Measurements from ENCODE around the gene TCF4. TPM values are rescaled to one million over a fixed set of nuclear protein-coding genes. Genes with fewer than 3 reads are reported as not detected.

The TCF4 gene
- total RNA-seq, 1 donor from 2014 or later = 205 TPM

DNA sequence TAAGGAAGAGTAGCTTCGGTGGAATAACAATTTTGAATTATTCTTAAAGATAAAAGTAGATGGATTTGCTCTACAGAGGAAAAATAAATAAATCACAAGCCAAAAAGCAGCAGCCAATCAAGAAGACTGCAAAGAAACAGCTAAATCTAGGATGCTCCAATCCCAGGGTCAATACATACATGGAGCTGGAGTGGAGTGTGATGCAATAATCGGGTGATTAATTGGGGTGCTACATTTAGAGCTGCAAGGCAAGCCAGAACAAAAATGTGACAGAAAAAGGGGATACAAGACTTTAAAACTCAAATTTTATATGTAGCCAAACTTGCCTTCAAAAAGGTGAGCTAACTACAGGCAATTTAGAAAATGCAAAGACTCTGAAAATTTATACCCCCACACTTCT lies 215.8 kb downstream of the TCF4 start:
- Histone ChIP-seq H3K9ac (ENCODE audit: low read depth in 1 of 3, low read length in 3 of 3) (no peak overlapping the region), H3K36me3 (ENCODE audit: control insufficient read depth in 3 of 3, insufficient read depth in 3 of 3, low read length in 3 of 3) (no peaks in the 10 kb centered on the region), H3K9me3 (ENCODE audit: control insufficient read depth in 3 of 3, low read length in 3 of 3) (no peaks in the 10 kb centered on the region), H3K4me3 (ENCODE audit: low read length in 3 of 3) (no peak overlapping the region), H3K27ac (ENCODE audit: low read depth, low read length) (no peak overlapping the region), H3K4me1 (ENCODE audit: control insufficient read depth in 3 of 3, insufficient read depth in 3 of 3, low read length in 3 of 3) (peaks cover 0 to 3% (median 0%) of the 10 kb centered on the region in 3 donors), H3K27me3 (ENCODE audit: control insufficient read depth in 3 of 3, insufficient read depth in 3 of 3, low read length in 3 of 3) (no peaks in the 10 kb centered on the region)

DNA sequence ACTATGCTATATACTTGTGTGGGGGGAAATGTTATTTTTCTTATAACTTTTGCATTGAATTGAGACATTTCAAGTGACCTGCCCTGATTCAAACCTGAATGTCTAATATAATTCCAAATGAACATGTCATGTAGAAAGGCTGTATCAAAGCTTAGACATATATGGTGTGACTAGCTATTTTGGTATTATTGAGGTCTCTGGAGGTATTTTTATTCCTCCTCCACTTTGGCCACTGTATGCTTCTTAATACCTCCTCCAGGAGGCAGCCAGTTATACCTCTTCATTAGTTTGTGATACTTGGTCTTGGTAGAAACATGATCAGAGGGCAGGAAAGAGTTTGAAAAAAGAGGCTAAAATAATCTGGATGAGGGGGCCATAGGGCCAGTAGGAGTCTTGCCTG lies 217.1 kb downstream of the TCF4 start:
- Histone ChIP-seq H3K4me1 (ENCODE audit: control insufficient read depth in 3 of 3, insufficient read depth in 3 of 3, low read length in 3 of 3) (peaks cover 0 to 3% (median 0%) of the 10 kb centered on the region in 3 donors), H3K9me3 (ENCODE audit: control insufficient read depth in 3 of 3, low read length in 3 of 3) (no peaks in the 10 kb centered on the region), H3K27me3 (ENCODE audit: control insufficient read depth in 3 of 3, insufficient read depth in 3 of 3, low read length in 3 of 3) (no peaks in the 10 kb centered on the region), H3K36me3 (ENCODE audit: control insufficient read depth in 3 of 3, insufficient read depth in 3 of 3, low read length in 3 of 3) (no peaks in the 10 kb centered on the region), H3K27ac (ENCODE audit: low read depth, low read length) (no peak overlapping the region), H3K4me3 (ENCODE audit: low read length in 3 of 3) (no peak overlapping the region), H3K9ac (ENCODE audit: low read depth in 1 of 3, low read length in 3 of 3) (no peak overlapping the region)

DNA sequence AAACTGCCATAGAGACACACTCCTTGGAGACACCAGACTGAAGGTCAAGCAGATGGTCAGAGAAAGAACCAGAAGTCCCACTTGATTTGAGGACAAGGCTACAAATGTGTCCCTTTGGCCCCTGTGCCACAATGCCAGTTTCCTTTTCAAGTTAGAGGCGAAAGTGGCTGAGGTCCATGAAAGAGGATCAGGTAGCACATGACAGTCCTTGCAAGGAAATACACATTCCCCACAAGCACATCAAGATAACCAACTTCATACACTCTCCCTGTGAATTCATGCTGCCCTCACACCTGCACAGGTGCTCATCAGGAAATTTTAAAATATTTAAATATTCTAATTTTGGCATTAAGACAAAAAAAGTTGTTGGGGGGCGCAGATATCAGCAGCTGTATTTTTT lies 218.6 kb downstream of the TCF4 start:
- no peaks in the 10 kb centered on the region for H3K36me3 ChIP-seq (ENCODE audit: control insufficient read depth in 3 of 3, insufficient read depth in 3 of 3, low read length in 3 of 3)
- H3K27ac ChIP-seq (ENCODE audit: low read depth, low read length) = no peak overlapping the region
- H3K9ac ChIP-seq (ENCODE audit: low read depth in 1 of 3, low read length in 3 of 3) = no peak overlapping the region
- H3K4me1 ChIP-seq (ENCODE audit: control insufficient read depth in 3 of 3, insufficient read depth in 3 of 3, low read length in 3 of 3) = peaks cover 0 to 3% (median 3%) of the 10 kb centered on the region in 3 donors
- H3K27me3 ChIP-seq (ENCODE audit: control insufficient read depth in 3 of 3, insufficient read depth in 3 of 3, low read length in 3 of 3) = no peaks in the 10 kb centered on the region
- H3K4me3 ChIP-seq (ENCODE audit: low read length in 3 of 3) = no peak overlapping the region
- H3K9me3 ChIP-seq (ENCODE audit: control insufficient read depth in 3 of 3, low read length in 3 of 3) = no peaks in the 10 kb centered on the region

DNA sequence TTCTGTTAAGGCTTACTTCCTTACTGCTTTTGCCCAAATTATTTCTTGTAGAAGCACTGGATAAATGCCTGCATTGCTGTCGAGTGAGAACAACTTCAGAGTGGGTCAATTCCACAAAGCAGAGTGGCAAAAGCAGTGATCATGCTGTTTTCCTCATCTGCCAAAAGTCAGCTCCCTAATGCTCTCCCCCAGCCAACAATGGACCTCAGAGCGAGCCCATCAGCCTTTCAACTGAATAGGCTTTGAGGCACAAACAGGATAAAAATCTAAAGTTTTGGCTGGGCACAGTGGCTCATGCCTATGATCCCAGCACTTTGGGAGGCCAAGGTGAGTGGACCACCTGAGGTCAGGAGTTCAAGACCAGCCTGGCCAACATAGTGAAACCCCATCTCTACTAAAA lies 222.7 kb downstream of the TCF4 start:
- H3K27me3 ChIP-seq (ENCODE audit: control insufficient read depth in 3 of 3, insufficient read depth in 3 of 3, low read length in 3 of 3) = no peaks in the 10 kb centered on the region
- no peak overlapping the region for H3K9ac ChIP-seq (ENCODE audit: low read depth in 1 of 3, low read length in 3 of 3)
- no peak overlapping the region for H3K27ac ChIP-seq (ENCODE audit: low read depth, low read length)
- H3K4me3 ChIP-seq (ENCODE audit: low read length in 3 of 3) = no peak overlapping the region
- no peaks in the 10 kb centered on the region for H3K9me3 ChIP-seq (ENCODE audit: control insufficient read depth in 3 of 3, low read length in 3 of 3)
- peaks cover 0 to 3% (median 0%) of the 10 kb centered on the region in 3 donors for H3K4me1 ChIP-seq (ENCODE audit: control insufficient read depth in 3 of 3, insufficient read depth in 3 of 3, low read length in 3 of 3)
- H3K36me3 ChIP-seq (ENCODE audit: control insufficient read depth in 3 of 3, insufficient read depth in 3 of 3, low read length in 3 of 3) = no peaks in the 10 kb centered on the region

DNA sequence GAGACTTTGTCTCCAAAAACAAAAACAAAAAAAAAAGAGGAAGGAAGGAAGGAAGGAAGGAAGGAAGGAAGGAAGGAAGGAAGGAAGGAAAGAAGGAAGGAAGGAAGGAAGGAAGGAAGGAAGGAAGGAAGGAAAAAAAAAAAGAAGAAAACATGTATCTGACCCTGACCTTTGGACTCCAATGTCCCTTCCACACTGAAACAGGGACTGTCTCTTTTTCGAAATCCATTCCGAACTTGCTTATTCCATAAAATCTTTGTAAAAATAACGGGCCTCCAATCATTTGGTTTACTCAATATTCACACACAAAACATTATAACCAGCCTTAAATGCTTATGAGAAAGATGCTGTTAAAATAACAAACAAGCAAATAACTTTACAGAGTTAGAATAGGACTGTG lies 225.7 kb downstream of the TCF4 start:
- Histone ChIP-seq H3K9ac (ENCODE audit: low read depth in 1 of 3, low read length in 3 of 3) (no peak overlapping the region), H3K27me3 (ENCODE audit: control insufficient read depth in 3 of 3, insufficient read depth in 3 of 3, low read length in 3 of 3) (no peaks in the 10 kb centered on the region), H3K9me3 (ENCODE audit: control insufficient read depth in 3 of 3, low read length in 3 of 3) (no peaks in the 10 kb centered on the region), H3K36me3 (ENCODE audit: control insufficient read depth in 3 of 3, insufficient read depth in 3 of 3, low read length in 3 of 3) (no peaks in the 10 kb centered on the region), H3K4me1 (ENCODE audit: control insufficient read depth in 3 of 3, insufficient read depth in 3 of 3, low read length in 3 of 3) (peaks cover 0 to 3% (median 0%) of the 10 kb centered on the region in 3 donors), H3K4me3 (ENCODE audit: low read length in 3 of 3) (no peak overlapping the region), H3K27ac (ENCODE audit: low read depth, low read length) (no peak overlapping the region)

DNA sequence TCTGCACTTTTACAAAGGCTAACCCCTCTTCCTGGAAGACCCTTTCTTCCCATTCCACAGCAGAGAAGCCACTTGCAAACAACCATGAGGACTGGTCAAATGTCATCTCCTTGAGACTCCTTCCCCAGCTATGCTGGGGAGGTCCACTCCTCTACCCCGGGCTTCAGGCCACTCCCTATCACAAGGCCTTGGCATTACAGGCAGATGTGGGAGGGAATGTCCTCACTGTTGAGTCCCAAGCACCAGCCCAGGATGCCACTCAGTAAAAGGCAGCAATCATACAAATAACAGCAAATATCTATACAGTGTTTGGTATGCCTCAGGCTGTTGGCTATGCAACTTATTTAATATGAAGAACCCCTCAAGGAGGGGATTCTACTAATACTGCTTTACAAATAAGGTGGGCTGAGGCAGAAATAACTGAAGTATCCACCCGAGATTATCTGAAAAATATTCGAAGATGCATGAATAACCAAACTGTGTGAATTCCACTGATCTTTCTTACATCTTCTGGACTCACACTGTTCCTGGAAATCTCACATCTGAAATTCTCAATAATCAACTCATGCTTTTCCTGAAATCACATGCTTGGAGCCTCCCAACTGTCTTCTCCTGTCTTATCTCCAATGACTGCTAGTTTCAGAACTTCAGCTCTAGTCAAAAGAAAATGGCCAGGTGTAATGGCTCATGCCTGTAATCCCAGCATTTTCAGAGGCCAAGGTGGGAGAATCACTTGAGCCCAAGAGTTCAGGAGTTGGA lies 226.3 kb downstream of the TCF4 start:
- Histone ChIP-seq H3K9me3 (ENCODE audit: control insufficient read depth in 3 of 3, low read length in 3 of 3) (no peaks in the 10 kb centered on the region), H3K27ac (ENCODE audit: low read depth, low read length) (no peak overlapping the region), H3K9ac (ENCODE audit: low read depth in 1 of 3, low read length in 3 of 3) (no peak overlapping the region), H3K27me3 (ENCODE audit: control insufficient read depth in 3 of 3, insufficient read depth in 3 of 3, low read length in 3 of 3) (no peaks in the 10 kb centered on the region), H3K4me3 (ENCODE audit: low read length in 3 of 3) (no peak overlapping the region), H3K36me3 (ENCODE audit: control insufficient read depth in 3 of 3, insufficient read depth in 3 of 3, low read length in 3 of 3) (no peaks in the 10 kb centered on the region), H3K4me1 (ENCODE audit: control insufficient read depth in 3 of 3, insufficient read depth in 3 of 3, low read length in 3 of 3) (peaks cover 0 to 3% (median 0%) of the 10 kb centered on the region in 3 donors)

DNA sequence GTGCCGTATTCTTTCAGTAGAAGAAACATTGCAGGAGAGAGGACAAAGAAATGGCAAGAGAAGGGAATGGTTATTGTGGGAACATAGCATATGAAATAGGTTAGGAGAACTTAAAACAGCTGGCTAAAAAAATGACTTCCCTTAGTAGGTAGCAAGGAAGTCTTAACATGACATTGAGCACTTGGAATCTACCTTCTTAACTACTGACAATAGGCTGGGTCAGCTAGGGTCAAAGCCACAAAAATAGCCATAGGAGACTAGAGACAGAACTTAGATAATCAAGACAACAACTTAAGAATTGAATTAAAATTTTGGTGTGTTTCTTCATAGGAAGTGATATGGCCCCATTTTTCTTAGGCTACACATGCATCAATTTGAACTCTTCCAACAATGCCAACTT lies 227.9 kb downstream of the TCF4 start:
- Histone ChIP-seq H3K27me3 (ENCODE audit: control insufficient read depth in 3 of 3, insufficient read depth in 3 of 3, low read length in 3 of 3) (no peaks in the 10 kb centered on the region), H3K4me1 (ENCODE audit: control insufficient read depth in 3 of 3, insufficient read depth in 3 of 3, low read length in 3 of 3) (peaks cover 0 to 3% (median 2%) of the 10 kb centered on the region in 3 donors), H3K36me3 (ENCODE audit: control insufficient read depth in 3 of 3, insufficient read depth in 3 of 3, low read length in 3 of 3) (no peaks in the 10 kb centered on the region), H3K9ac (ENCODE audit: low read depth in 1 of 3, low read length in 3 of 3) (no peak overlapping the region), H3K27ac (ENCODE audit: low read depth, low read length) (no peak overlapping the region), H3K9me3 (ENCODE audit: control insufficient read depth in 3 of 3, low read length in 3 of 3) (no peaks in the 10 kb centered on the region), H3K4me3 (ENCODE audit: low read length in 3 of 3) (no peak overlapping the region)

DNA sequence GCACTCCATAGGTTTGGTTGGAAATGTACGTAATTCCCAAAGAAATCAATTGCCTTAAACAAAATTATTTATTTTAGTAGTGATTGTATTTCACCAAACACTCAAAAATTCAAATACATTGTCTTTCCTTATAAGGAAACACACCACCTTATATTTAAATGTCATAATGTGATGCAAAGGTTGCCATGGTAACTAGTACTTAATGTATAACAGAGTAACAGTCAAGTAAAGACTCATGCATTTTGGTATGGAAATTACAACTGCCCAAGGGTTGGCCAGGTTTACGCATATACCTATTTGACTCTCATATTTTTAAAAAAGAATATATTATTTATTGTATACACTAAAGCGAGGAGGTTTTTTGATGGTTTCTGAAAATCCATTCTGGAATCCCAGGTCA lies 231.2 kb downstream of the TCF4 start:
- peaks cover 0 to 11% (median 6%) of the 10 kb centered on the region in 3 donors for H3K4me1 ChIP-seq (ENCODE audit: control insufficient read depth in 3 of 3, insufficient read depth in 3 of 3, low read length in 3 of 3)
- no peak overlapping the region for H3K9ac ChIP-seq (ENCODE audit: low read depth in 1 of 3, low read length in 3 of 3)
- H3K27ac ChIP-seq (ENCODE audit: low read depth, low read length) = no peak overlapping the region
- H3K9me3 ChIP-seq (ENCODE audit: control insufficient read depth in 3 of 3, low read length in 3 of 3) = no peaks in the 10 kb centered on the region
- no peaks in the 10 kb centered on the region for H3K27me3 ChIP-seq (ENCODE audit: control insufficient read depth in 3 of 3, insufficient read depth in 3 of 3, low read length in 3 of 3)
- no peak overlapping the region for H3K4me3 ChIP-seq (ENCODE audit: low read length in 3 of 3)
- H3K36me3 ChIP-seq (ENCODE audit: control insufficient read depth in 3 of 3, insufficient read depth in 3 of 3, low read length in 3 of 3) = no peaks in the 10 kb centered on the region

DNA sequence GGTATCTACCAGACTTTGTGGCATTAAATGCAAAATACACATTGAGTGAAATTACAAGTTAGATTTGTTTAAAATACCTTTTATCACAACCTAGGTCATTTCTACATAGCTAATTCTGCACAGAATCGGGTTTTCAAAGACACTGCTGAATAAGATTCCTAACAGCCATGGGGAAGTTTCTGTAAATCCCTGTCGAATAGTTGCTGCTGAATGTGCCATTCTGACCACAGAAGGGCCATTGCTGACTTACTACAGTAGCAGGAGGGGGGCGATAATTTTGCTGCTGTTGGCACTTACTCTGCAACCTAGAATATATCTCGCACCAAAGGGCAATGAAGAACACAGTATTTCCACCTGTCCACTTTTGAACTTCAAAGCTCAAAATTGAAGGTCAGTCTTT lies 232.8 kb downstream of the TCF4 start:
- Histone ChIP-seq H3K4me3 (ENCODE audit: low read length in 3 of 3) (no peak overlapping the region), H3K9ac (ENCODE audit: low read depth in 1 of 3, low read length in 3 of 3) (no peak overlapping the region), H3K36me3 (ENCODE audit: control insufficient read depth in 3 of 3, insufficient read depth in 3 of 3, low read length in 3 of 3) (no peaks in the 10 kb centered on the region), H3K4me1 (ENCODE audit: control insufficient read depth in 3 of 3, insufficient read depth in 3 of 3, low read length in 3 of 3) (peaks cover 0 to 11% (median 6%) of the 10 kb centered on the region in 3 donors), H3K9me3 (ENCODE audit: control insufficient read depth in 3 of 3, low read length in 3 of 3) (no peaks in the 10 kb centered on the region), H3K27ac (ENCODE audit: low read depth, low read length) (no peak overlapping the region), H3K27me3 (ENCODE audit: control insufficient read depth in 3 of 3, insufficient read depth in 3 of 3, low read length in 3 of 3) (no peaks in the 10 kb centered on the region)

DNA sequence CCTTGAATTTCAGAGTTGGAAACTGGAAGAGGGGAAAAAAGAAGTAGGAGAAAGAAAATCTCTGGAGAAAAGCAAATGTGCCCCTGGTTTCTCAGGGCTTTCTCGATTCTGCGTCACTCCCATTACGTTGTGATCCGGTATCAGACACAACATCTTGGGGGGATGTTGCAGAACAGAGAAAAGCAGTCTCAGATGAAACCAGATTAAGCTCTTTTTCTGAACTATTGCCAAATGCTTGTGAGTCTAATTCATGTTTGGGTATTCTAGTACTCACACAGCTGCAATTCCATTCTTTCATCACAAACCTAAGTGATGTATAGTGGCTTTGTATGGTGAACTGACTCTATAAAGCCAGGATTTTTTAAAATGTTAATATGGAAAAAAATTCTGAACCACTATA lies 233.2 kb downstream of the TCF4 start:
- H3K9me3 ChIP-seq (ENCODE audit: control insufficient read depth in 3 of 3, low read length in 3 of 3) = no peaks in the 10 kb centered on the region
- peaks cover 0 to 11% (median 6%) of the 10 kb centered on the region in 3 donors for H3K4me1 ChIP-seq (ENCODE audit: control insufficient read depth in 3 of 3, insufficient read depth in 3 of 3, low read length in 3 of 3)
- H3K27me3 ChIP-seq (ENCODE audit: control insufficient read depth in 3 of 3, insufficient read depth in 3 of 3, low read length in 3 of 3) = no peaks in the 10 kb centered on the region
- H3K9ac ChIP-seq (ENCODE audit: low read depth in 1 of 3, low read length in 3 of 3) = no peak overlapping the region
- H3K27ac ChIP-seq (ENCODE audit: low read depth, low read length) = no peak overlapping the region
- H3K4me3 ChIP-seq (ENCODE audit: low read length in 3 of 3) = no peak overlapping the region
- no peaks in the 10 kb centered on the region for H3K36me3 ChIP-seq (ENCODE audit: control insufficient read depth in 3 of 3, insufficient read depth in 3 of 3, low read length in 3 of 3)
